A549 treated with DMSO at 1 μM for 4 hours (cell line): ENCODE results near the gene PATL1. TPM values are rescaled to one million over a fixed set of nuclear protein-coding genes. Genes with fewer than 3 reads are reported as not detected.

ENCODE experiments used
- total RNA-seq: library from RNA; stranded (reverse); fragments of 200-300 nt; extraction: Qiagen RNA extraction; gene quantifications from 5 replicates; pipeline ENCODE4 v1.2.3, GENCODE V29; 2022; ENCODE audit warnings: low read depth

PATL1 gene, protein sequence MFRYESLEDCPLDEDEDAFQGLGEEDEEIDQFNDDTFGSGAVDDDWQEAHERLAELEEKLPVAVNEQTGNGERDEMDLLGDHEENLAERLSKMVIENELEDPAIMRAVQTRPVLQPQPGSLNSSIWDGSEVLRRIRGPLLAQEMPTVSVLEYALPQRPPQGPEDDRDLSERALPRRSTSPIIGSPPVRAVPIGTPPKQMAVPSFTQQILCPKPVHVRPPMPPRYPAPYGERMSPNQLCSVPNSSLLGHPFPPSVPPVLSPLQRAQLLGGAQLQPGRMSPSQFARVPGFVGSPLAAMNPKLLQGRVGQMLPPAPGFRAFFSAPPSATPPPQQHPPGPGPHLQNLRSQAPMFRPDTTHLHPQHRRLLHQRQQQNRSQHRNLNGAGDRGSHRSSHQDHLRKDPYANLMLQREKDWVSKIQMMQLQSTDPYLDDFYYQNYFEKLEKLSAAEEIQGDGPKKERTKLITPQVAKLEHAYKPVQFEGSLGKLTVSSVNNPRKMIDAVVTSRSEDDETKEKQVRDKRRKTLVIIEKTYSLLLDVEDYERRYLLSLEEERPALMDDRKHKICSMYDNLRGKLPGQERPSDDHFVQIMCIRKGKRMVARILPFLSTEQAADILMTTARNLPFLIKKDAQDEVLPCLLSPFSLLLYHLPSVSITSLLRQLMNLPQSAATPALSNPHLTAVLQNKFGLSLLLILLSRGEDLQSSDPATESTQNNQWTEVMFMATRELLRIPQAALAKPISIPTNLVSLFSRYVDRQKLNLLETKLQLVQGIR
- total RNA-seq = 43.8 to 49.6 TPM (median 48.8 TPM) in 5 replicates

DNA sequence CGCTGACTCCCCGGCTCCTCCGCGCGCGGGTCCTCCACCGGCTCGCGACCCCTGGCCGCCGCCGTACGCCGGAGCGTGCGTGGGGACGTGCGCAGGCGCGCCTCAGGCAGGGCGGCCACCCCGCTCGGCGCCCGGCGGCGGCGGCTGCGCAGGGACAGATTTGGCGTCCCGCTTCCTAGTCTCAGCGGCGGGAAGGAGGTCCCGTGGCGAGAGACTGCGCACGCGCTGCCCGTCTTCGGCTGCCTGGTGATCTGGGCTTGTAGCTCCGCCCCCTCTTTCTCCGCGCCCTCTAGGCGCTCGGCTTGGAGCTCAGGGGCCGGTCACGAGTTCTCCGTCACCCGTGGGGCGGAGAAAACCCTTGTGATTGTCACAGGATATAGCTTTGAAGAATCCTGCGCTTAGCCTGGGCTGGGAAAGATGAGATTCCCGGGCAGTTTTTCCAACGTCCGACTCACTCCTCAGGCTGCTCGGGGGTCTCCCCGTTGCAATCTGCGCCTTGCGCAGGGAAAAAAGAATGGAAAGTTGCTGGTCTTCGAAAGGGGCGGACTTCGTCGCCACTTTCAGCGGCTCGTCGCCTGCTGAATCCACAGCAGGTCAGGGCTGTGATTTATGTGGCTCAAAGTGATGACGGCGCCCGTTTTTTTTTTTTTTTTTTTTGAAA is at the start of gene PATL1:
Gene PATL1, minus strand, starts transcription at position 88 of the 661 bp plus-strand sequence. CDS start 142 bp downstream, outside the sequence.

DNA sequence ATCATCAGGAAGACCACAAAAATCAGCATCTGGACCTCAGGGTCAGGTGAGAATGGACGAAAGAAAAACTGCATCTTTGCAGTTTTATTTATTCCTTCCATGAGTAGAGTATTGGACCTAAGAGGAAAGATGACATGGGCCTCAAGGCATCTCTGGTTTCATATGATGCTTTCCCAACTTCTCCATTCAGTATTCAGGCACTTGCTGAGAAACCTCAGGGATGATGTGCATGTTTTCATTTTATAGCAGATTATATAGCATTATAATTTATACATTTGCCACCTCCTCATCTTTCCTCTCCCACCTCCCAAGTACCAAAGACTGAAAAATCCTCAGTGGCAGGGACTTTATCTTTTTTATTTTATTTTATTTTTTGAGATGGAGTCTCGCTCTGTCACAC is 44.9 kb upstream of the PATL1 start, which contains the start of gene OR10V1:
Gene OR10V1, minus strand, starts transcription at position 101 of the 400 bp plus-strand sequence. Its CDS starts 0 bp downstream, at position 101.

DNA sequence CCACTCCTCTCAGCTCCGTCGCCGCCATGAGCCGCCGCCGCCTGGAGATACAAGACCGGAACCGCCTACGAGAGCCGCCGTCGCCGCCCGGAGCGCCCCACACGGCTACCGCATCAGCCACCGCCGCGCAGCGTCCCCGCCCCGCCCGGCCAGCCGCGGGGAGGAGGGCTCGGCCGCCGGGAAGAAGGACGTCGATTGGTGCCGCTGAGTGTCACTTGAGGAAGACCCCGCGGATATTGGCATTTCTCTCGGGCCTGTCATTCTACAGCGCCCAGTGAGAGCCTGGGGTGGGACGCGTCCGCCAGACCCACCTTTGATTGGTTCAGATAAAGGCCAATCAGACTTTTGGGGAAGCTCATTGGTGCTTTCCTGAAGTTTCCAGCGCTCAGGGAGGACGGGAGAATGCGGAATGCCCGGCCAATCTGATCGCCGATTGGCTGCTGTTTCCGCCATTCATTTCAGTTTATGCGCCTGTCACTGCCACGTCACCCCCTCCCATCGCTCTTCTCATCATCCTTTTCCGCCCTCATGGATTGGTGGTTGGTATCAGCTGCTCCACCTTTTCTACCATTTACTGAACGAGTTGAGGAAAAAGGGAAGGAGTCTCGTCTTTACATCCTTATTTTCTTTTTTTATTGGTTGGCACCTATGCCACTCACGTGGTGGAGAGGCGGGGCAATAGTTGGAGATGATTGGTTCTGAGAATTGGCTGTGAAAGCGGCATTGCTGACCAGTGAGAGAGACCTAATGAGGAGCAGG is 53.0 kb downstream of the PATL1 start, which contains the start of gene OSBP:
Gene OSBP, minus strand, starts transcription at position 138 of the 759 bp plus-strand sequence. Its CDS starts 110 bp downstream, at position 28.

Other genes with a start within 250 kb of the PATL1 start
- gene OR5A2, start 242.6 kb downstream of the PATL1 start, total RNA-seq = not detected in 5 replicates
- not detected in 5 replicates for gene OR5A1, start 232.6 kb downstream of the PATL1 start, total RNA-seq
- not detected in 5 replicates for gene OR4D6, start 212.1 kb downstream of the PATL1 start, total RNA-seq
- gene OR4D10, start 195.7 kb downstream of the PATL1 start, total RNA-seq = not detected in 5 replicates
- not detected in 5 replicates for gene OR4D11, start 165.5 kb downstream of the PATL1 start, total RNA-seq
- gene OR4D9, start 157.5 kb downstream of the PATL1 start, total RNA-seq = not detected in 5 replicates
- gene OSBP, start 53.3 kb downstream of the PATL1 start, total RNA-seq = 27.9 to 32.3 TPM (median 29.9 TPM) in 5 replicates
- gene OR10V1, start 44.8 kb upstream of the PATL1 start, total RNA-seq = not detected in 5 replicates
- gene STX3, start 86.3 kb upstream of the PATL1 start, total RNA-seq = 21.0 to 33.6 TPM (median 28.0 TPM) in 5 replicates
- gene MRPL16, start 141.7 kb upstream of the PATL1 start, total RNA-seq = 56.5 to 65.0 TPM (median 61.7 TPM) in 5 replicates
- not detected in 5 replicates for gene CBLIF, start 176.5 kb upstream of the PATL1 start, total RNA-seq
- gene TCN1, start 197.4 kb upstream of the PATL1 start, total RNA-seq = 0.09 to 0.45 TPM (median 0.23 TPM) in 5 replicates
- gene OOSP3, start 209.7 kb upstream of the PATL1 start, total RNA-seq = not detected in 5 replicates